ENCODE results near the gene SLC2A6.

- TF ChIP-seq CTCF (IDR thresholded peaks at IDR 0.05) (no peak), EP300 (IDR thresholded peaks at IDR 0.05; ENCODE audit: low read depth) (no peak), POLR2AphosphoS5 (IDR thresholded peaks at IDR 0.05) (no peak)
These were observed 45.2 kb upstream of the SLC2A6 start for GRCh38 chr9:133524146-133524545.
